Hepatocyte (in vitro differentiated cells): ENCODE data around the gene LSM14A.

Source experiments
- EZH2 ChIP-seq: fragments of 200-600 bp; sonication (generic); IDR thresholded peaks from 2 replicates; pipeline ENCODE4 v1.6.1; 2016; ENCODE audit warnings: antibody characterized with exemption, mild to moderate bottlenecking, borderline replicate concordance
- TF ChIP-seq, protein P1 (sequence below): fragments of 200-600 bp; sonication (generic); IDR thresholded peaks from 2 replicates; pipeline ENCODE4 v1.5.1; 2016; ENCODE audit warnings: antibody characterized with exemption, mild to moderate bottlenecking; ENCODE audit not compliant: poor library complexity

DNA sequence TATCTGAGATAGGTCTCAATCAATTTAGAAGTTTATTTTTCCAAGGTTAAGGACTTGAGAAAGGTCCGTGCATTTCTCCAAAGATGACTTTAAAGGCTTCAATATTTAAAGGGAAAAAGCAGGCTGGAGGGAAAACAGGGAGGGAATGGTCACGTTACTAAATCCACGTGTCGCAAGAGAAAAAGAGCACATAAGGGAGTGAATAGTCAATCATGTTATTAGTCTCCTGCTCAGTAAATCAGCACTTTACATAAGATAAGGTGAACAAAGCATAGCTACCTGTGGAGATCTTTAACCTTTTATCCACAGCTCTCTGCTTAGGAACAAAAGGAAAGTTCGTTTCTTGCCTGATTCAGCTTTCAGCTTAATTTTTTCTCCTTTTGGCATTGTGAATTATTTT lies 31.3 kb upstream of the LSM14A start:
- TF ChIP-seq, protein P1, sequence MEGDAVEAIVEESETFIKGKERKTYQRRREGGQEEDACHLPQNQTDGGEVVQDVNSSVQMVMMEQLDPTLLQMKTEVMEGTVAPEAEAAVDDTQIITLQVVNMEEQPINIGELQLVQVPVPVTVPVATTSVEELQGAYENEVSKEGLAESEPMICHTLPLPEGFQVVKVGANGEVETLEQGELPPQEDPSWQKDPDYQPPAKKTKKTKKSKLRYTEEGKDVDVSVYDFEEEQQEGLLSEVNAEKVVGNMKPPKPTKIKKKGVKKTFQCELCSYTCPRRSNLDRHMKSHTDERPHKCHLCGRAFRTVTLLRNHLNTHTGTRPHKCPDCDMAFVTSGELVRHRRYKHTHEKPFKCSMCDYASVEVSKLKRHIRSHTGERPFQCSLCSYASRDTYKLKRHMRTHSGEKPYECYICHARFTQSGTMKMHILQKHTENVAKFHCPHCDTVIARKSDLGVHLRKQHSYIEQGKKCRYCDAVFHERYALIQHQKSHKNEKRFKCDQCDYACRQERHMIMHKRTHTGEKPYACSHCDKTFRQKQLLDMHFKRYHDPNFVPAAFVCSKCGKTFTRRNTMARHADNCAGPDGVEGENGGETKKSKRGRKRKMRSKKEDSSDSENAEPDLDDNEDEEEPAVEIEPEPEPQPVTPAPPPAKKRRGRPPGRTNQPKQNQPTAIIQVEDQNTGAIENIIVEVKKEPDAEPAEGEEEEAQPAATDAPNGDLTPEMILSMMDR = no peak
- TF ChIP-seq EZH2 = no peak
